Activated CD4-positive, alpha-beta T cell treated with anti-CD3 and anti-CD28 coated beads, Interleukin-2, amount 50 U/mL, for 24 hours (primary cell): Measurements from ENCODE around the gene NKG7.
"Not testable (repeated sequence)": the region's sequence is repeated elsewhere in the genome, so short reads cannot be mapped to it uniquely, and the experiment has no call there.

ENCODE experiments used
- DNase-seq, 2 donors: peaks; one replicate each; pipeline ENCODE4 v3.0.0-alpha.2; 2020; ENCODE audit warnings: low read depth in 1 of 2, low spot score in 1 of 2

Gene NKG7, protein sequence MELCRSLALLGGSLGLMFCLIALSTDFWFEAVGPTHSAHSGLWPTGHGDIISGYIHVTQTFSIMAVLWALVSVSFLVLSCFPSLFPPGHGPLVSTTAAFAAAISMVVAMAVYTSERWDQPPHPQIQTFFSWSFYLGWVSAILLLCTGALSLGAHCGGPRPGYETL

DNA sequence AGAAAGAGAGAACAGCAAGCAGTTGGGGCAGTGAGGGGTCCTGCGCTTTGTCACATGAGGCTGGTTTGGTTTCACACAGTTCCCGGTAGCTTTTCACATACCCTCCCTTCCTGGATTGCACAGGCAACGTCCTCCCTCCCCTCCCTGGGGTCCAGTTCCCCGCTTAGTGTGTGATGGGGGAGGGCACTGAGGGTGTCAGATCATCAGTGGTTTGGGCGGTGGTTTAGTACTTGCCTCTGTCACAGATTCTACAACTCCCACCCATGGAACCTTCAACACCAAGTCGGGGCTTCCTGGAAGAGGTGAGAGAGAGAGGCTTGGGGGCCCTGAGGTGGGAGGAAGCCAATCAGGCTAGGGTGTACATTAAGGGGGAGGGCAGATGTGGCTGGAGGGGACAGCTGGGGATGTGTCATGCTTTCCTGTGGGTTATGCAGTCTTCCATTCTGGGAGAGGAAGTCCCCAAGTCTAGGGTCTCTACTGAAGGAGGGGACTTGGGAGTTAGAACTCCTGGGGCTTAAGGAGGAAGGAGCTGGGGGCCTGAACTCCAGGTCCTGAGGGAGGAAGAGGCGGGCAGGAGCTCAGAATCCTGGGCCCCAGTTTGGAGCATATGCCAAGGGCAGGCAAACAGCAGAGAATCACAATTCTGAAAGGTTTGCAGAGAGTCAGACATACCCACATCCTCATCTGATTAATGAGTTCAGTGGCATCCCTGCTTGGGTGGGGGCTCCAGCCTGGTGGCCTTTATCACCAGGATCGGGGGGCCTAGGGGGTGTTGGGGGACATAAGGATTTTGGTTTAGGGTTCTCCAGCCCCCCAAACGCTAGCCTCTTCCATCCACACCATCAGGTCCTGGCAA, at the start of gene NKG7:
NKG7 (minus strand) TSS at position 6 of the 856 bp plus-strand sequence. CDS start 119 bp downstream, outside the sequence.
- DNase-seq: peak in 1 of 2 donors; percentile 79

DNA sequence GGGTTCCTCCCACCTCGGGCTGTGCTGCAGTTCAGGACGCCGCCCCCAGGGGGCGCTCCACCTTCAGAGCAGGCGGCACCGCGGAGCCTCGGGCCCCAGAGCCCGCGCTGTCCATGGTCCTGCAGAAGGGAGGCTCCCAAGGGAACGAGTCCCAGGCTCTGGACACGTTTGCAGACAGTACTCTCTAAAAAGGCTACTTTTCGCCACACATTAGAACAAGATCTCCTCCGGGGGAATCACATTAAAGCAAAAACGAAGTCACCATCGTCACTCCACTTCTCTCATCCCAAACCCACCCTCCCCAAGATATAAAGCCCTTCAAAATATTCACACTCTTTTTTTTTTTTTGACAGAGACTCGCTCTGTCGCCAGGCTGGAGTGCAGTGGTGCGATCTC, 49.6 kb upstream of the NKG7 start:
- DNase-seq: peak; percentile 83 to 89

DNA sequence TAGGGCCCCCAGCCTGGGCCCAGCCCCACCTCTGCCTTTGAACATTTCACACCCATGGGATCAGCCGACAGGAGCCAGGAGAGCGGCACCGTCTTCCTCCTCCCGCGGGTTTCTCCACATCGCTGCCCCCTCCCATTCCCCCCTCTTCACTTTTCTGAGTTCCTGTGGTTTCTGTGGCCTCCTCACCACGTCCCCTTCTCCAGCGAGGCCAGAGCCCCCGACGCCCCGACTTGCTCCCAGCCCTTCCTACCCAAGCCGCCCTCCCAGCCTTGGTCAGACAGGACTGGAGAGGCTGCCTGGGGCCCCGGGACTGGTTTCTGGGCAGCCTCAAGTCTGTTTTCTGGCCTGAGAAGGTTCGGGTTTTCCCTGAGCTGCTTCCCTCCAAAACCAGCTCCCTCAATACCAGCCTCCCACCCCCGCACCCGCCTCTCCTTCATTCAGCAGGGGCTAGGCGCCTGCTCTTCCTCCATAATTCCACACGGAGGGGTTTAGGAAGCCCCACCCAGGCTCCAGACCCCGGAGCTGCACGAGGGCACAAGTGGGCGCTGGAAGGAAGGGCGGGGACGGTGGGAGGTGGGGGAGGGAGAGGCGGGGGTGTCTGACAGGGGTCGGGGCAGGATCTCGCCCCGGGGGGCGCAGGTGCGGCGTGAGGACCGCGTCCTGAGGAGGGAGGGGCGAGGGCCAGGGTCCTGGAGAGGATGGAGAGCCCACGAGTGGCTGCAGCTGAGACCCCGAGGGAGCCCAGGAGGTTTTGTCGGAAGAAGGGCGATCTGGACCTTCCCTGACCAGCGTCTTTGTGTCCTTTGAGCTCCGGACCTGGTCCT, 49.0 kb upstream of the NKG7 start:
- no peak for DNase-seq

DNA sequence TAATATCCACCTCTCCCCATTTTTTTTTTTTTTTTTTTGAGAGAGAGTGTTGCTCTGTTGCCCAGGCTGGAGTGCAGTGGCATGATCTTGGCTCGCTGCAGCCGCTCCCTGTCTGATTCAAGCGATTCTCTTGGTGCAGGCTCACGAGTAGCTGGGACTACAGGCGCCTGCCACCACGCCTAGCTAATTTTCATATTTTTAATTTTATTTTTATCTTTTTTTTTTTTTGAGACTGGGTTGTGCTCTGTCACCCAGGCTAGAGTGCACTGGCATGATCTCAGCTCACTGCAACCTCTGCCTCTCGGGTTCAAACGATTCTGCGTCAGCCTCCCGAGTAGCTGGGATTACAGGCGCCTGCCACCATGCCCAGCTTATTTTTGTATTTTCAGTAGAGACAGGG, 48.1 kb upstream of the NKG7 start:
- DNase-seq: not testable (repeated sequence)

DNA sequence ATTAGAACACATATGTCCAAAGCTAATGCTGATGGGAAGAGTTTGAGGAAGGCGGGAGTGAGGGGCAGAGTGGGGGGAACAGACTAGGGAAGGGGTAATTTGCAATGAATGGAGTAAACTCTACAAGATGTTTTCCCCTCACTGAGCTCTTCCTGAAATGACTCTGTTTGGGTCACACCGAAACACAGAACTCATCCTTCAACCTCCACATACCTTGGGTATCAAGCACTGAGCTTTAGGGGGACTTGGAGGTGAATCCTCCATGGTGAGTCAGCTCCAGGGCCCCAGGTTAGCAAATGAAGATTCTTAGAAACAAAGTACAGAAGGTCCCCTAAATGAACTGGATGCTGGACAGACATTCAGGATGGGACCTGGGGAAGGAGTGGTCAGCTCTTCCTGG, 46.3 kb upstream of the NKG7 start:
- no peak for DNase-seq

DNA sequence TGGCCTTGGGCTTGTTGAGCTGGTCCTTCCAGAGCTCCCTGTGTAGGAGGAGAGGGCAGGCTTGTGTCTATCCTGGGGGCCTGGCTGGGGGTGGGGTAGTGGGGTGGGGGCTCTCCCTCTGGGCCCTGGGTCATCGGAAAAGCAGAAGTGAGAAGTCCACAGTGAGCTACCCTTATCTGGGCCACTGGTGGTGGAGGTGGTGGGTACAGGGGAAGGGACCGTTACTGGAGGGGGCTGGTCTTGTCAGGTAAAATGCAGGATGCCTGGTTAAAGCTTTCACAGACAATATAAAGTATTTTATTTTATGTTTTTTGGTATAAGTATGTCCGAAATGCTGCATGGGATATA, 45.3 kb upstream of the NKG7 start:
- DNase-seq: no peak

DNA sequence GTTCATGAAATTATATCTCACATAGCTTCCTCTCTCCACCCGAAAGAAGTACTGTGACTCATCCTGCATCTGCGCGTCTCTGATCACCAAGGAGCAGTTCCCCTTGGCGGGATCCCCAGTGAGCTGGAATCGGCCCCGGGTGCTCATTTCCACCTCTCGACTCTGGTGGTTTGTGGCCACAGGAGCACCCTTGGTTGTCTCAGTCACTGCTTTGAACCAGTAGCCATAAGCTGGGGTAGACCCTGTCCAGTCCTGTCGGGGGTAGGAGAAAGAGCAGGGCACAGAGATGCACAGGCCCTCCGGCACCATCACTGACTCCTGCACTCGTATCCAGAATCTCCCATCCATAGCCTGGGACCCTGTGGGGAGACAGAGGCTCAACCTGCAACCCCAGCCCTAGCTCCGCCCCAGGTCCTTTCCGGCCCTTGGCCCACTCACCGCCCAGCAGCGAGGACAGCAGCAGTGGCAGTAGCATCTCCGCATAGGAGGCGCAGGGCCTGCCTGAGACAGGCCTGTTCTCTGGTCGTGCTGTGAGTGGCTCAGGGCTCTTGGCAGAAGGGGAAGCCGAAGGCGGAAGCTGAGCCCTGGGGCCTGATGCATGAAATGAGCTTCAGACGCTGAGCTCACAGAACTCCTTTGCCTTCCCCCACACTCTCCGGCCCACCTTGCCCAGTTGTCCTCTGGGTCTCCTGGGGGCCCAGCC, 44.8 kb upstream of the NKG7 start, which contains the start of gene SIGLEC10:
SIGLEC10 (minus strand) TSS at position 536 of the 703 bp plus-strand sequence; CDS start at position 475, 61 bp downstream.
- peak in 1 of 2 donors; percentile 14 for DNase-seq

DNA sequence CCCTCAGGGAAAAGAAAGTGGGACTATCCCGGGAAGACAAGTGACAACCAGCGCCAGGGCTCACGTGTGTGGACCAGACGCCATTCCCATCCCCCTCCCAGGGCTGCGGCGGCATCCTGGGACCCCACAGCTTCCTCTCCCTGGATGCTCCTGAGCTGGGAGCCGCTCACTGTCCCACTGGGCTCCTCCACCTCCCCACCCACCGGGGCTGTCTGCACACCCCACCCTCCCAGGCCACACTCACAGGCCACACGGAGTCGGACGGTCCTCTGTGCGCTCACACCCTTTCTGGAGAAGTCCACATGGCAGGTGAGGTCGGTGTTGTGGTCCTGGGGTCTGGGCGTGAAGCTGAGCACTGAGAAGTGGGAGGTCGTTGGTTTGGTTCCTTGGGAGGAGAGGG, 44.0 kb upstream of the NKG7 start:
- not testable (repeated sequence) for DNase-seq

DNA sequence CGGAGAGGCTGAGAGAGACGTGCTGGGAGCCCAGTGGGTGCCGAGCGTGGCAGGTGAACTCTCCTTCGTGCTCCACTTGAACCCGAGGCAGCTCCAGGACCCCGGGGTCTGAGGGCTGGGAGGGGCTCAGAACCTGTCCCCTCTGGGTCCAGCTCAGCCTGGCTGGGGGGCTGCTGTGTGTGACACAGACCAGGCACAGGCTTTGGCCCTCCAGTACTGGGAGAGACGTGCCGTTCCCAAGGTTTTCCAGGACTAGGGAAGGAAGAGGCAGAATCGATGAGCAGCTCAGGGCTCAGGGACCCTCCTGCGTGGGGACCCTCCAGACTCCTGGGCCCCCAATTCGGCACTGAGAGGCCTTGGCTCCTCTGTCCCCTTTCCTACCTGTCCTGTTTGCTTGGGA, 42.7 kb upstream of the NKG7 start:
- DNase-seq: no peak

DNA sequence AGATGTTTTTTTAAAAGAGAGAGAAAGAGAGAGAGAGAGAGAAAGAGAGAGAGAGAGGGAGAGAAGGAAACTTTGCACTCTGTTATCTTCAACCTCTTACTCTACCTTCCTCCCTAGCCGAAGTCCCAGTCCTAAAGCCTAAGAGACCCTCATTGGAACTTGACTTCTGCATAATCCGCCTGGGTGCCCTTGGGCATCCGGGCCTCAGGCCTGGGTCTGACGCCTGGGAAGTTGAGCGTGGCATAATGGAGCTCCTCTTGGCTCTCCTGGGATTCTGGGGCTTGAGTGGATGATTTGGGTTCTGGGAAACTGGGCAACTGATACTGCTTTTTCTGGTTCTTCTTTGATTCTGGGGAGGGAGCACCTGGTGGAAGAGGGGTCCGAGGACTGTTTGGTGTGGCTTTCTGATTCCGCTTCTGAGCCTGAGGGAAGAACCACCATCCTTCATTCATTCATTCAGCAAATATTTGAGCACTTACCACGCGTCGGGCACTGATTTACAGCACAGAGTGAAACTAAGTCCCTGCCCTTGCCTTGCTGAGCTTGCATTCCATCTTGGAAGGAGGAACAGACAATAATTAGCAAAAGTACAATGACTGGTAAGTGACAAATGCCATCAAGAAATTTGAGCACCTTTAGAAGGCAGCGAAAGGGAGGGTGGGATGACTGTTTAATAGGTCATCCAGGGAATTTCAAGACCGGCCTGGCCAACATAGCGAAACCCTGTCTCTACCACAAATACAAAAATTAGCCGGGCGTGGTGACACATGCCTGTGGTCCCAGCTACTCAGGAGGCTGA, 38.7 kb upstream of the NKG7 start:
- no peak for DNase-seq

DNA sequence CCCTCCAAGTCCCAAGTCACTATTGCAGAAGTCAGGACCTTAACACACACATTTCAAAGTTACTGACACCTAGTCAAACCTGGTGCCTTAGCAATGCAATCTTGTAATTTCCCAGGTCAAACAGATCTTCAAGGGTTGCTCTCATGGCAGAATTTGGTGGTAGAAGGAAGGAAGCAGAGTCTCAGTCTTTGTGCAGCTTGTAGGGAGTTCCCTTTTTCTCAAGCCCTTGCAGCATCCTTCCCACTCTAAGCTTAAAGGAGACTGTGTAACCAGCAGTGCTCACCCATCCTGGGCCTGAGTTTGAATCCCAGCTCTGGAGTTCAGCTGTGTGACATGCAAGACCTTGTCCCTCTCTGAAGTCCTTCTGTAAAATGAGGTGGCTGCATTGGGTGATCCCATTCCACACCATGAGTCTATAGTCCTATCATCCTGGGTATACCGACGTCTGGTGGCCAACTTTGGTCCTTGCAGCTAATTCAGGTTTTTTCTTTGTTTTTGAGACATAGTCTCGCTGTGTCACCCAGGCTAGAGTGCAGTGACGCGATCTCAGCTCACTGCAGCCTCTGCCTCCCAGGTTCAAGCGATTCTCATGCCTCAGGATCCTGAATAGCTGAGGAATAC, 35.2 kb upstream of the NKG7 start:
- no peak for DNase-seq

DNA sequence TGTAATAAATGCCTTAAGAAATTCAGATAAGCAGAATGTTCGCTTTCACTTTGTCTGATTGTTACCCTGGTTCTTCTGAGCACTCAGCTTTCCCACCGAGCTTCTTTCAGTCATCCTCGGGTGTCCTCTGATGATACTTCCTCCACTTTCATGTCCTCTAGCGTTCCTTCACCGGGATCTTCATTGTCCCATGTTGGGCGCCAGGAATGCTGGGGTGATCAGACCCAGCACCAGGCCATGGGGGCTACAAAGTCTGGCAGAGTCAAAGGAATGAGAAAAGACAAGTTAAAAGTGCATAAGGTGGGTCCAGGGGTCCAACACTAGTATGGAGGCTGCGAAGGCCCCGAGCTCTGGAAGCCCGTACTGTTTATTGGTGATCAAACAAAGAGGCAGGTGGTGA, 29.7 kb upstream of the NKG7 start:
- no peak for DNase-seq

DNA sequence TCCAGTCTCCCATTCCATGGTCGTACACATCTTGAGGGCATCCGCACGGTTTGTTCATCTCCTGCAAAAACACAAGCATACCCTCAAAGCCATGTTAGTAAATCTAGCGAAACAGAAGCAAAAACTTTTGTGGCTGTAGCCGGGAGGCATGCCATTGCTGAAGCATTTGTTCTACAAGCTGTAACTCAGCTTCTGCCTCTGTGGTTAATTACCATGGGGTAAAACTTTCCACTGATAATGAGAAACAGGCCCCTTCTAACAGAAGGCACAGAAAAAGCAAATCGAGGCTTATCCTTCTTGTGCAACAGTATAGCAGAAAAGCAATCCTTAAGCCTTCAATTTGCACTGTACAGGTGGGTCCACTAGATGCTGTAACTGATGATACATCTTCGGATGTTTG, 27.5 kb upstream of the NKG7 start:
- DNase-seq: not testable (repeated sequence)

DNA sequence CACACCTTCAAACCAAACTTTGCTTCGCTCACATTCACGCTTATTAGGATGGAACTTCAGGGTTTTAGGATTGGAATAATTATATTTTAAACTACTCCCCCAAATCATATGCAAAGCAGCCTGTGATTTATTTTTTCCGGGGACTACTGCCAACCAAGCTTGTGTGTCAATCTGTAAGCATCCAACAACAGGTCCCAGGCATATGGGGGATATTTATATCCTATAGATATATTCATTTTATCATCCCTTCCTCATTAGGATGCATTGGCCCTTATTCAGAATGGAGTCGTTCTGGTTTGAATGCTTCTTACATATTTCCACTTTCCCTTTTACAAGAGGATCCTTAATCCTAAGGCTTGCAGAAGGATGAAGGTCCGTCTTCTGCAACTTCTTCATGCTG, 26.8 kb upstream of the NKG7 start:
- DNase-seq: no peak

DNA sequence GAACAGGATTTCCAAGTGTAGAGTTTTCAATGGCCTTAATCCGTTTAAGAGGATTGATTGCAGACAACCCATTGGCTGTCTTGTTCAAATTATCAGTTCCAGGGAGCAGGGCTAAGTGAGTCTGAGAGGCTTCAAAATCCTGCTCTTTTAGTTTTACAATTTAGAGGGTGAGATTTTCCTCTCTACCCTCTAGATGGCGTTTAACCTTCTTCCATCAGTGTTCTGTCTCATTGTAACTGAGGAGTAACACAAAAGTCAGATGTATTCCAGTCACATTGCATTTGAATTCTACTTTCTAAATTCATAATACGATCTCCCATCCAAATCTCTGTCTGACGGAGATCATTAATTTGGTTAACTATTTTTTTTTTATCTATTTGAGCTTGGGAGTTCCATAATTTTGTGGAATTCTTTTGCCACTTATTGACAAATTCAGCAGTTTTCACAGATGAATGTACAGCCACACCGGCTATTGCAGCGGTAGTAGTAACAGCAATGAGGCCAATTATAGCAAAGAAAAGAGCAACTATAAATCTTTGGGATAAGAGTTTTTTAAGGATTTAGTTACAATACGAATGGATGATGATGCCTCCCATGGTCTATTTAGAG, 25.7 kb upstream of the NKG7 start:
- DNase-seq: no peak

DNA sequence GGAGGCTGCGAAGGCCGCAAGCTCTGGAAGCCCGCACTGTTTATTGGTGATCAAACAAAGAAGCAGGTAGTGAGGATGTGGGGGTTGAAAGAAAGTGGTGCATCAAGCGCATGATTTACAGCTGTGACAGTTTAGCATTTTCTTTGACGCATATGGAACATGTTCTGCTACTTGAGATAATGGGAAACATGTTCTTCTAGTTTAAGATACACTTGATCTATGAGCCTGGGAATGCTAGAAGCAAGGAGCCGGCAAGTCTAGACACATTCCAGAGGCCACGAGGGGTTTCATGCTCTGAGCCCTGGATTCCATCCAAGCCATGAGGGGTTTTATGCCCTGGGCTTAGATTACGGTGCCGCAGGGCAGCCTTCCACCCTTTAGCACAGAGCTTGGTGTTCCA, 25.0 kb upstream of the NKG7 start:
- DNase-seq: not testable (repeated sequence)

DNA sequence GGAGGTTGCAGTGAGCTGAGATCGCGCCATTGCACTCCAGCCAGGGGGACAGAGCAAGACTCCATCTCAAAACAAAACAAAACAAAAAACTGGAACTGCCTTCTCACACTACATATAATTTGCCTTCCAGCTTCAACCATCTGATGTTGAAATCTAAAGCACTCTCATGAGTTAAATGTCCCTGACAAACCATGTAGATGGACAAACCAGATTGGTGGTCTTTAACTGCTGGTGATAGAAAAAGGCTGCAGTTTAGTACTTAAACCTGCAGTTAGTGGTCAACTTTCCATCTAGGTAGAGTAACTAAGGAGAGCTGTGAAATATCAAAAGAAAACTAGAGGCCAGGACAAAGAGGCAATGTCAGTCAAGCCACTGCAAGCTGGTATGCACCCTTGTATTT, 23.7 kb upstream of the NKG7 start:
- no peak for DNase-seq

DNA sequence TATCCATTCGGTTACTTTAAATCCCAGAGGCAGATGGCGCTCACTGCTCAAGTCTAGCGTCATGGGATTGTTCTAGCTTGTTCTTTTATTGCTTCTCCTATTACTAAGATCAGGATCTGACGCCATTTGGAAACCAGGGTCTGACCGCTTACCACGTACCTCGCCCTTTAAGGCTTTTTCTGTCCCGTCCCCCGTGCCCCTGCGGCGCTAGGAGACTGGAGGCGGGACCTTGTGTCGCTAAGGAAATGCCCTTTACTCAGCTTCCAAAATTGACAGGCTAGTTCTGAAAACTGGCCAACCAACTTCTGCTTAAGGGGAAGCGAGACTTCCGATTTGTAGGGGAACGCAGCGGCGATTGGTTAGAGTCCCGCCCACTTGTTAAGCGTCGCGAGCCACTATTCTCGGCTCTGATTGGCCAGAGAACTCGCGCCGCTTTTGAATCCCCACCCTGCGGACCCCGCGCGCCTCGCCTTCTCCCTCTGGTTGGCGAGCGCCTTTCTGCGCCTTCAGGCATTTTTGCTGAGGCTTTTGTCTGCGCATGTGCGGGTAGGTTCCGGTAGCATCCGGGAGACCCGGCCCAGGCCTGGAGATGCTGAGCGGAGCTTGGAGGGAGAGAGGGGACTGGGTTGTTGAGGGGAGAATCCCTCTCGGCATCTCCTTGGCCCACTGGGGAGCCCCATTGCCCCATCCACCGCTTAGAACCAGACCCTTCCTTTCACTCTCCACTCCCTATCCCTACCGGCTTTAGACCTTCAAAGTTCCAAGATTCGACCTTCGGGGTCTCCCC, 21.8 kb upstream of the NKG7 start:
- peak; percentile 65 to 91 for DNase-seq

DNA sequence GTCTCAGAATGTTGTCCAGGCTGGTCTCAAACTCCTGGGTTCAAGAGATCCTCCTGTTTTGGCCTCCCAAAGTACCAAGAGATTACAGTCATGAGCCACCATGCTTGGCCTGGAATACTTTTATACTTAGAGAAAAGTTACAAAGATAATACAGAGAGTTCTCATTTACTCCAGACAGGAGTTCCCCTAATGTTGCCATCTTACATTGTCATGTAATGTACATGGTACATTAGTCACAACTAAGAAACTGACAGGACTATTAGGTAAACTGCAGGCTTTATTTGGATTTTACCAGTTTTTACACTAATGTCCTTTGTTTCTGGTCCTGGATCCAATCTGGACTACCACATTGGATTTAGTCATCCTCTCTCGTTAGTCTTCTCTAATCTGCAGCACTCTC, 20.2 kb upstream of the NKG7 start:
- no peak for DNase-seq
